HG02840 (cell line): ENCODE data around the gene FSTL3.
"Not testable (repeated sequence)": the region's sequence is repeated elsewhere in the genome, so short reads cannot be mapped to it uniquely, and the experiment has no call there.

Source experiments
- ATAC-seq: cut with Tn5 transposase; IDR thresholded peaks from one replicate; pipeline ENCODE4 v1.9.1; 2021; ENCODE audit warnings: mild to moderate bottlenecking, moderate library complexity, moderate number of reproducible peaks; ENCODE audit not compliant: unreplicated experiment, low FRiP score

Gene FSTL3

DNA sequence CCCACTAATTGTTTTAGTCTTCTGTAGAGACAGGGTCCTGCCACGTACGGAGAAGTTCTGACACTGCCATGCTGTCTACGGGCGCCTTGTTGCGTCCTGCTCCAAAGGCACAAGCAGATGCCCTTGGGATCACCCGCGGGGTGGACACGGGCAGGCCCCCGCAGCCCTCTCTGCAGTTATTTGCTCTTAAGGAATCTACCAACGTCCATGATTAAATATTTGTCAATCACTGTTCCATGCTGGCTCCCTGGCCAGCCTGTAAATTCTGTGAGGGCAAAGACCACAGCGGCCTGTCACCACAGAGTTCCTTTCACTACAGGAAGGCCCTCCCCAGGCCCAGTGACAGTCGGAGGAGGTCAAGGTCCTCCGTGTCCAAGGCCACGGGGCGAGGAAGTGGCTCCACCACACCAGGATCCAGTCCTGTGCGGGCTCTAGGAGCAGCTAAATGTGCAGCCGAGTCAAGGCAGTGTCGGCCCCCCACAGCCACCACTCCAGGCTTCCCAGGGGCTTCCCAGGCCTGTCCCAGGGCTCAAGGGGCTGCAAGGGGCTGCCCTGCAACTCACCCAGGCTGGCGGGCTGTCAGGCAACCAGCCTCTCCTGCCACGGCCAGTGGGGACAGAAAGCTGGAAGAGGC, 15.3 kb upstream of the FSTL3 start:
- ATAC-seq: no peak

DNA sequence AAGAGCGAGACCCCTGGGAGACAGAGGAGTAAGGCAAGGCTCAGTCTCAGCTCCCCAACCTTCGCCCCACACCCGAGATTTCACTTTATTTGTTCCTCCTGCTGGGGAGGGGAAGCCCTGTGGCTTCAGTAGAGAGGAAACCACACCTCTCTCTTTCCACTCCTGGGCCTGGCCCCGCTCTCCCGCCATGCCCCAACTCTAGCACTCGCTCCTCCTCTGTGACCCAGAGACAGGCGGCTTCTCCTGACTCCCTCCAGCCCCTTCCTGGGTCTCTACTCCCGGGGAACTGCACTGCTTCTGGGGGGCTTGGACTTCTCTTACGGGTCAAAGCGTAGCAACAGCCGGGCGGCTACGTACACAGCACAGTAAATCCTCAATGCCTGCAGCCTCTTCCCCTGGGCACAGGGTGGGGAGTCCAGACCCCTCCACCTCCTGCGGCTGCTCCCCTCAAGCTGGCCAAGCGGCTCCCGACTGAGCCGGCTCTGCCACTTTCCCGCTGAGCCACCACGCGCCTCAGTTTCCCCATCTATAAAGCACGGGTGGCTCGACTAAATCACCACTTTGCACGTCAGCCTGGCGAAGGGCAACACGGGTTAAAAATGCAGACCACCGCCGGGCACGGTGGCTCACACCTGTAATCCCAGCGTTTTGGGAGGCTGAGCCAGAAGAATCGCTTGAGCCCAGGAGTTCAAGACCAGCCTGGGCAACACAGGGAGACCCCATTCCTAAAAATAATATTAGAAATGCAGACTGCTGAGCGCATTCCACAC, 14.6 kb upstream of the FSTL3 start:
- ATAC-seq: no peak

GRCh38 chr19:662207-662961, 13.8 kb upstream of the FSTL3 start:
- ATAC-seq: peak; percentile 14

DNA sequence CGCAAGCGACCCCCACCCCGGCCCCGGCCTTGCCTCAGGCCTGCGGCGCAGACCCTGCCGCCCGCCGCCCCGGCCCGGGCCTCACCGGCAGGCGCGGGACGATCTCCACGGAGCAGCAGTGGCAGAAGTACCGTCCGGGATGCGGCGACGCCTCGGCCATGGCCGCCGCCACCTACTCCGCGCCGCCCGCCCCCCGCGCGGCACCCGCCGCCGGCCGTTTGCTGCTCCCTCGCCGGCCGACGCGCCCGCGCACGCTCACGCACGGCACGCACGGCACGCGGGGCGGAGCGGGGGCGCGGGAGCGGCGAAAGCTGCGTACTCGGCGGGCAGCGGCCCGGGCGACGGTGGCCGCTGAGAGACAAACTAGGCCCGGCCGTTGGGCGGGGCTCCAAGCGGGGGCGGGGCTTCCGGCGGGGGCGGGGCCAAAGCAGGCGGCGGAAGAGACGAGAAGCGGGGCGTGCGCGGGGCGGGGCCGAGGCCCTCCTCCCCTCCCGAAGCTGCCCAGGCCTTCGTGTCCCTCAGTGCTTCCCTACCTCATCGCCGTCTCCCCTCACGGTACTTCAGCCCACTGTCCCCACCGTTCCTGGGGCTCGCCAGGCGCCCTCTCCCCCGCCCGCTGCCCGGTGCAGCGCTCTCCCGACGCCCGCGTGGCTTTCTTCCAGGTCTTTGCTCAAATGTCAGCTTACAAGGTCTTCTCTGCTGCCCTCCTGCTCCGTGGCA, 13.1 kb upstream of the FSTL3 start, which contains the start of gene RNF126:
Gene RNF126 (minus strand): TSS at position 253 of the 720 bp plus-strand sequence. CDS start 93 bp downstream, at position 160.
- peak; percentile 69 for ATAC-seq

DNA sequence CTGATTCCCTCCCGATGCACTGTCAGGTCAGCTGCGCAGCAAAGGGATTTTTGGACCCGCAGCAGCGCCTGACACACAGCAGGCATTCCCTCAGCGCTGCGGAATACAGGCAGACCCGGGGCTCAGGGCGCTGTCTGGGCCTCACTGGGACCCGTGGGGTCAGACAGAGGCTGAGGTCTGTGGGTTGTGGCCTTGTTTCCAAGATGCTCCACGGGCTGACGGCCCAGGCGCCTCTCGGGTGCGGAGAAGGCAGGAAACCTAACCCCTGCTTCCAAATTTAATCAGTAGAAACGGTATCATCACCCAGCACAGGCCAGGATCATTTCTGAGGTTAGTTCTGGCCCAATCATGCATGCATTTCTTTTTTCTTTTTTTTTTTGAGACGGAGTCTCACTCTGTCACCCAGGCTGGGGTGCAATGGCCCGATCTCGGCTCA, 12.5 kb upstream of the FSTL3 start:
- no peak for ATAC-seq

DNA sequence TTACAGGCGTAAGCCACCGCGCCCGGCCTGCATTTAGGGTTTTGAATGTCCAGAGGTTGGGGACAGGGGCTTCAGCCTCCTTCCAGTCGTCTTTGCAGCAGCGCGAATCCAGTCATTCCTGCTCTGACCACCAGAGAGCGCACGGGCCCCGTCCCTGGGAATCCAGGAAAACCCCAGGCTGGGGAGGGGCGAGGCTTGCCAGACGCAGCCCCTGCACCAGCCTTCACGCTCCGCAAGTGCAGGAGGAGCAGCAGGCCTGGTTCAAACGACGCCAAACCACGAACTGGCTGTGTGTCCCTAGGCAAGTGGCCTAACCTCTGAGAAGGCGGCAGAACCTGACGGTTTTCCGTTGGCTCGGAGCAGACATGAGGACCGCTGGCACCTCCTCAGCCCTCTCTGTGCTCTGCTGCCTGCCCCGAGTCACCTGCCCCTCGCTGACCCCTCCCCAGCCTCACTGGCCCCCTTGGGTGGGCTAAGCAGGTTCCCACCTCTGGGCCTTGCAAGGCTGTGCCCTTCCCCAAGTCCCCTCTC, 11.2 kb upstream of the FSTL3 start:
- no peak for ATAC-seq

DNA sequence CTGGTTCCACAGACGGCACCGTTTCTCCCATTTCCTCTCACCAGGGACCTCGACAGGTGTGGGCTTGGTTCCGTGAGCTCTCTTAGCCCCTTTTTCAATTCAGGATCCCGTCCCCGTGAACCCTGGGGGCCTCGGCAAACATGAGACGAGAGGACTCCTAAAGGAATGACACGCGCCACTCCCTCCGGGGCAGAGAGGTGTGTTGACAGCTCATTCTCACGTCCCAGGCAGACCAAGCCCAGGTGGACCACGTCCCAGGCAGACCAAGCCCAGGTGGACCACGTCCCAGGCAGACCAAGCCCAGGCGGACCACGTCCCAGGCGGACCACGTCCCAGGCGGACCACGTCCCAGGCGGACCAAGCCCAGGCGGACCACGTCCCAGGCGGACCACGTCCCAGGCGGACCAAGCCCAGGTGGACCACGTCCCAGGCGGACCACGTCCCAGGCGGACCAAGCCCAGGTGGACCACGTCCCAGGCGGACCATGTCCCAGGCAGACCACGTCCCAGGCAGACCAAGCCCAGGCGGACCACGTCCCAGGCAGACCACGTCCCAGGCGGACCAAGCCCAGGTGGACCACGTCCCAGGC, 9.1 kb upstream of the FSTL3 start:
- ATAC-seq: not testable (repeated sequence)

GRCh38 chr19:668675-669434, 7.3 kb upstream of the FSTL3 start:
- not testable (repeated sequence) for ATAC-seq

DNA sequence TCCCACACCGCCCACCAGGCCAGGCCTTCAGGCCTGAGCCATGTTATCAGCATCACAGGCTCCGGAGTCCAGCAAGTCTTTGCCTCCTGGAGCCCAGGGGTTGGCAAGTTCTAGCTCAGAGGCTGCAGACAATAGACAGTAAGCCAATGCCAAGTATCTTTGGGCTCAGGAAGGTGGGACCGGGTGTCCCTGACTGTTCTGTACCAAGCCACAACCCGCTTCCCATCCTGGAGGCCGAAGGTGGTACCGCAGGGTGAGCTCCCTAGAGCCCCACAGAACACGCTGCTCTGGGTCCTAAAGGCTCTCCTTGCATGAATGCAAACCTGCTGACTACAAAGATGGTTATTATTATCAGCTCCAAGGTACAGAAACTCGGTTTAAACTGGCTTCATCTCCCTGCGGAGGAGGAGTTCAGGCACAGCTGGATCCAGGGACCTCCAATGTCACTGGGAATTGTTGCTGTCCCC, 5.5 kb upstream of the FSTL3 start:
- no peak for ATAC-seq

DNA sequence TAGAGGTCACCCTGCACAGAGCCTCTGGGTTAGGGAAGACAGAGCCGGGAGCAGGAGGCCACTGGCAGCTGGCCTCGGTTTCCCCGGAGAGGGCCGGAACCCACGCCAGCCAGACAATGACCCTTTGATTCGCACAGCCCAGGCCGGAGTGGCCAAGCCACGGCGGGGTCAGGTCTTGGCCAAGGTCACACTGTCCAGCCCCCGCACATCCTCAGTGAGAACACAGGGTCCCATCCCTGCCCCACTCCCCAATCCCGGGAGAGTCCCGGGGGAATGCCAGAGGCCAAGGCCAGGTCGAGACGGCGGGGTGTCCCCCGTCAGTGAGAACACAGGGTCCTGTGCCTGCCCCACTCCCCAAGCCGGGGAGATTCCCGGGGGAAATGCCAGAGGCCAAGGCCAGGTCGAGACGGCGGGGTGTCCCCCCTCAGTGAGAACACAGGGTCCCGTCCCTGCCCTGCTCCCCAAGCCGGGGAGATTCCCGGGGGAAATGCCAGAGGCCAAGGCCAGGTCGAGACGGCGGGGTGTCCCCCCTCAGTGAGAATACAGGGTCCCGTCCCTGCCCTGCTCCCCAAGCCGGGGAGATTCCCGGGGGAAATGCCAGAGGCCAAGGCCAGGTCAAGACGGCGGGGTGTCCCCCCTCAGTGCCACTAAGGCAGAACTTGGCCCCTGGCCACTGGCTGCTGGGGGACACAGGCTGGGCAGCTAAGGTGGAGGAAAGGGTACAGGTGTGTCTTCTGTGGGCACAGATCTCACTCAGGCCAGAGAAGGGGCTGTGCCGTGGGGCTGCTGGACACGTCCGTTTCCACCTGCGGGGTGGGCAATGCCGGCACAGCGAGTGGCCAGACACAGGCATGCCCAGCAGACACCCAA, 1.7 kb upstream of the FSTL3 start:
- ATAC-seq: no peak

DNA sequence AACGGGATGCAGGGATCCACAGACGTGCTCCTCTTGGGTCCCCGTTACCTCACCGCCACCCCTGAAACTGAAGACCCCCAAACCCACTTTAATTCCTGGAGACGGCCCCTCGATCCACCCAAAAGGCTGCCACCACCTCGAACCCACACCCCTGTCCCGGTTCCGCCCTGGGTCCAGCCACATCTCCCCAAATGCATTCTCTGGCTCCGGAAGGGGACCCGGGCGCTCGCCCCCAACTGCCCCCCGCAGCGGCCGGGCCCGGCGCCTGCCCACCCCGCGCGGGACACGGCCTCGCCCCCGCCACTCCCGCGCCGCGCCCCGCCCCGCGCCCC, 219 bp upstream of the FSTL3 start:
- no peak for ATAC-seq

GRCh38 chr19:677201-677600, 1.0 kb downstream of the FSTL3 start:
- ATAC-seq: no peak

DNA sequence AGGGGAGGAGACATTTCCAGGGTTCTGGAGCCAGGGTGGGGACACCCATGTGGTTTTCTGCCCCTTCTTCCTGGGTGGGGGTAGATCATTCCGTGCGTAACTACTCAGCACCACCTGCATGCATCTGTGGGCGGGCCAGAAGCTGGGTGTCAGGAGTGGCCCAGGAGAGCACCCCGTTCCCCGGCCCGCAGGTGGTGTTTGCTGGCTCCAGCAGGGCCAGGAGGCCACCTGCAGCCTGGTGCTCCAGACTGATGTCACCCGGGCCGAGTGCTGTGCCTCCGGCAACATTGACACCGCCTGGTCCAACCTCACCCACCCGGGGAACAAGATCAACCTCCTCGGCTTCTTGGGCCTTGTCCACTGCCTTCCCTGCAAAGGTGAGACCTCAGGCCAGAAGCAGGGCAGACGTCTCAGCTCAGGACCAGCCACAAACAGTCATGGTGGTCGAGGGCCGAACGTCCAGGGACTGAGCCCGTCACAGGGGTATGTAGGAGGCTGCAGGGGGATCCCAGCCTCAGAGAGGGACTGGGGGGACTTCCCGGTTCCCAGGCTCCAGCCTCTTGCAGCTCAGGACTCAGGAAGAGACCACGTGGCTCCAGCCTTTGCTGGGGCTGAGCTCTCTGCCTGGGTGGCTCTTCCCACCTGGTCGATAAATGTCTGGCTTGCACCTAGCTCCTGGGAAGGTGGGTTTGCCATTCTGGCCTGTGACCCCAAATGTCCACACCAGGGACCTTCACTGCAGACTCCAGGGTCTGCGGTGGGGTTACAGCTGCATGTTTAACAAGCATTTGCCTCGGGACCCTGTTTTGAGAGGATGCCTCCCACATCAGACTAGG, 1.6 kb downstream of the FSTL3 start:
- no peak for ATAC-seq

GRCh38 chr19:678791-679388, 2.7 kb downstream of the FSTL3 start:
- ATAC-seq: no peak

DNA sequence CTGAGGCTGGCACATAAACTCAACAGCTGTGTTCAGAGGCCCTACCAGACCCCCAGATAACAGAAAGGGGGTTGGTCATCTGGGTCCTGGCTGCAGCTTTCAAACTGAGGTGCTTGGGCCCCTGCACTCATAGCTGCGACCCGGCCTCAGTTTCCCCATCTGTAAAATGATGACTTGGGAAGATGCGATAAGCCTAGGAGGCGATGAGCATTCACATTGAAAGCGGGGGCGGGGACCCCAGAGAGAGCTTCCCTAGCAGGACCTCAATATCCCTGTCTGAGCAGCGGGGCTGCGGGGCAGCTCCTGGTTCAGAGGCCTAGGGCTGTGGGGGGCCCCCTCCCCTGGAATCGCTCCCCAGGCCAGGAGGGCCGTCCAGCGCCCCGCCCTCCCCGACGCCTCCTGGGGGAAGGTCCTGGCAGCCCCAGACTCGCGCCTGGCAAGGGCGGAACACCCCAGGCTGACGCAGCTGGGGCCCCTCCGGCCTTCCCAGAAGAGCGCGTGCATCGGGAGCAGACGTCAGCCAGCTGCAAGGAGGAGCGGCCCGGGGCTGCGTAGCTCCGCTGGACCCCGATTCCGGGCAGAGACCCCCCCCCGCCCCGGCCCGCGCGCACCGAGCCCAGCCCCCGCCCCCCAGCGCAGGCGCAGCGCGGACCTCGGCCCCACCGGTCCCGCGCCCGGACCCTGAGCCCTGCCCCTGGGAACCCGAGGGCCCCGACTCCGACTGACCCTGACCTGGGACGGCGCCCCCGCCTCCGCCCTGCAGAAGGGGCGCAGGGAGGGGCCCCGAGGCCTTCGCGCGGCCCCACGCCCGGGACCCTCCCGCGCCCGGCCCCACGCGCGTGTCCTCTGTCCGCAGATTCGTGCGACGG, 3.5 kb downstream of the FSTL3 start:
- peak; percentile 14 for ATAC-seq
